GM21528 (cell line): ENCODE measurements around the gene ETV3L.
A peak's percentile ranks its signal among the peaks of the same experiment; 100 is the strongest.
"Not testable (repeated sequence)": the region's sequence is repeated elsewhere in the genome, so short reads cannot be mapped to it uniquely, and the experiment has no call there.

ENCODE experiments used
- ATAC-seq: cut with Tn5 transposase; IDR thresholded peaks from one replicate; pipeline ENCODE4 v1.9.1; 2021; ENCODE audit warnings: mild to moderate bottlenecking, moderate library complexity; ENCODE audit not compliant: unreplicated experiment, low FRiP score

Gene ETV3L

DNA sequence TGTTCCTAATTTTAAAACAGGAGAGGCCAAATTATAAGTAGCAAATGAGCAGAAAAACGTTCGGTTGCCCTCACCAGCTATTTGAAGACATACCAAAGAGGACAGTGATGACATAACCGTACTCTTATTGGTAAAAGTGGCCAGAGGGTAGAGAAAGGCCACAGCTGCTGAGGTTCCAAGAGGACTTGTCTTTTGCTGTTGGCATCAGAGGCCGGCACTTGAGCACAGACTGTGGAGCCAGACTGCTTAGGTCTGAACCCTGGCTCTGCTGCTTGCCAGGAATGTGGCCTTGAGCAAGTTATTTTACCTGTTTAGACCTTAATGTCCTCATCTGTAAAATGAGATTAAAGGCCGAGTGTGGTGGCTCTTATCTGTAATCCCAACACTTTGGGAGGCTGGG is 14.9 kb downstream of the ETV3L start:
- no peak for ATAC-seq

DNA sequence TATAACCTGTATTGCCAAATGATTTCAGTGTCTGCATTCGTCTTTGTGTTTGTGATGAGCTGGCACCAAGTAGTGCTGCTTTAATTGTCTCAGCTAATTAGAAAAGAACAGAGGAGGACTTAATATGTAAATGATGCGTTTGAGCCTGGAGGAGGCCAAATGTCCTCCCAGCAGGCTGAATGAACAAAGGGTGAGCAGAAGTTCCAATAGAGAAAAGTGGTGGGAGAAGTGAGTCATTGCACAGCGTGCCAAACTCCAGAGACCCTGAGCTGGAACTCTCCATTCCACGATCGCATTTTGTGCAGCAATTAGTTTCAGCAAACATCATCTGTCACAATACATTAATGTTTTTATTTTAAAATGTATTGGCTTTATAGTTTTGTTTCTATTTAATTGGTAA is 17.9 kb downstream of the ETV3L start:
- ATAC-seq: no peak

DNA sequence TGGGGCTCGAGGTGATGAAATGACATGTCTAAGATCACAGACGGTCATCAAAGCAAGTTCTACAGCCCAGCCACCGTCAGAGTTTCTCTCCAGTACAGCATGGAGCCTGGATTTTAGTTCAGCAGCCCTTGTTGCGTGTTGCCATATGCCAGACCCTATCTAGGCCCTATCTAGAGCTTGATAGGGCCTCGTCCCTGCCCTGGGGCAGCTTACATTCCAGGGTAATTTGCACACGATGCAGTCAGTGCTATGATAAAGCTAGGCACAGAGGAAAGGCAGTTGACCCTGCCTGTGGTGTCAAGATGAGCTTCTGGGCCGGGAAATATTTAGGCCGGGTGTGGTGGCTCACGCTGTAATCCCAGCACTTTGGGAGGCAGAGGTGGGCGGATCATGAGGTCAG is 18.9 kb downstream of the ETV3L start:
- ATAC-seq: no peak

DNA sequence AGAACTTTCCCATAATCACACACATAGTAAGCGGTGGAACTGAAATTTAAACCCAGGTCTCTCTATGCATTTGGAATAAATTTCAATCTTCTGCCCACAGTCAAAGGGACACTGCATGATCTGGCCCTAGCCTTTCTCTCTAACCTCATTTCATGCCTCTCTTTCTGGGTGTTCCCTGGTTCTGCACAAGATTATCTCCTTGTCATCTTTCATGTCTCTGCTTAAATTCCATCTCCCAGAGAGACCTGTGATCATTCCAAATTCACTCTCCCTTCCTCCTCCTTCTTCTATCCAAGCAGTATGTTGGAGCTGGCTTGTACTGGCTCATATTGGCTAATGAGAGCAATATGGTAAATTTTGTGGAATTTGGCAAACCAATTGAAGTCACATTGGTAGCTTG is 22.2 kb downstream of the ETV3L start:
- no peak for ATAC-seq

DNA sequence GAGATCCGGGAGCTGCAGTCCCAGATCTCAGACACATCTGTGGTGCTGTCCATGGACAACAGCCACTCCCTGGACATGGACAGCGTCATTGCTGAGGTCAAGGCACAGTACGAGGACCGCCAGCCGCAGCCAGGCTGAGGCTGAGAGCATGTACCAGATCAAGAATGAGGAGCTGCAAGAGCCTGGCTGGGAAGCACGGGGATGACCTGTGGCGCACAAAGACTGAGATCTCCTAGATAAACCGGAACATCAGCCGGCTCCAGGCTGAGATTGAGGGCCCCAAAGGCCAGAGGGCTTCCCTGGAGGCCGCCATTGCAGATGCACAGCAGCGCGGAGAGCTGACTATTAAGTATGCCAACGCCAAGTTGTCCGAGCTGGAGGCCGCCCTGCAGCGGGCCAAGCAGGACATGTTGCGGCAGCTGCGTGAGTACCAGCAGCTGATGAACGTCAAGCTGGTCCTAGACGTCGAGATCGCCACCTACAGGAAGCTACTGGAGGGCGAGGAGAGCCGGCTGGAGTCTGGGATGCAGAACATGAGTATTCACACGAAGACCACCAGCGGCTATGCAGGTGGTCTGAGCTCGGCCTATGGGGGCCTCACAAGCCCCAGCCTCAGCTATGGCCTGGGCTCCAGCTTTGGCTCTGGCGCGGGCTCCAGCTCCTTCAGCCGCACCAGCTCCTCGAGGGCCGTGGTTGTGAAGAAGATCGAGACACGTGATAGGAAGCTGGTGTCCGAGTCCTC is 25.5 kb downstream of the ETV3L start:
- ATAC-seq: no peak

DNA sequence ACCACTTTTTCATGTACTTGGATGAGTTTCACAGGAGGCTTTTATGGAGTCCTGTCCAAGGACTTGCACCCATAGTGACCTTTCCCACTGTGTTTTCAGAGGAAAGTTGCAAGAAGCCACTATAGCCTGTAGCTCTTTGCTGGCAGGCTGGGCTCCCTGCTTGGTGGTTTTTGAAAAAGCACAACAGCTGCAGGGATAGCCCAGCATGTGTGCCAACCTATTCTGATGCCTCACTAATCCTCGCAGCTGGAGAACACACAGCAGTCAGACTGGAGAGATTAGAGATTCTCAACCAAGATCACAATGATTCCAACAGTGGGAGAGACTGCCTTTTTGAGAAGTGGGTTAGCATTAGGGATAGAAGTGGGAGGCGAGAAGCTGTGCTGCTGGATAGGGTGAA is 30.0 kb downstream of the ETV3L start:
- ATAC-seq: no peak

DNA sequence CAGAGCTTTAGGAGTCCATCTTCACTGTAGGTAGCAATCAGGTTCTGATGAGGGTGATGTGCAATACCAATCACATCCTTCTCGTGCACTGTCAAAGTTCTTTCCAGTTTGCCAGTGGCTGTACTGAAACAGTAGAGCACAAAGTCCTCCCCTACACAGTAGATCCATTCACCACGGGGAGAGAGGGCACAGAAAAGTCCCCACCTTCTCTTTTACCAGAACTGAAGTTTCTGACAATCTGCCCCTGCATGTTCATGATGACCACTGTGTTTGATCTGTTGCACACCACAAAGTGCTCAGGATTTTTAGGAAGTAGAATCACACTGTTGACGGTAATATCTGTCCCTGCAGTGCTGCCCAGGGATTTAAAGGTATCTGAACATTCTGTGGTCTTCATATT is 40.4 kb downstream of the ETV3L start:
- not testable (repeated sequence) for ATAC-seq

DNA sequence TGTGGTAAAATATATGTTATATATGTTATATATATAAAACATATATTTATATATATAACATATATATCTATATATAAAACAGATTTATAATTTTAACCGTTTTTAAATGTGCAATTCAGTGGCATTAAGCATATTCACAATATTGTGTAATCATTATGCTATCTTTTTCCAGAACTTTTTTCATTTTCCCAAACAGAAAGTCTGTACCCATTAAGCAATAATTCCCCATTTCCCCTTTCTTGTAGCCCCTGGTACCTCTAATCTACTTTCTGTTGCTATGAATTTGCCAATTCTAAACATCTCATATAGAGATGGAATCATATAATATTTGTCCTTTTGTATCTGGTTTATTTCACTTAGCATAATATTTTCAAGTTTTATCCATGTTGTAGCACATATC is 43.3 kb downstream of the ETV3L start:
- ATAC-seq: no peak

DNA sequence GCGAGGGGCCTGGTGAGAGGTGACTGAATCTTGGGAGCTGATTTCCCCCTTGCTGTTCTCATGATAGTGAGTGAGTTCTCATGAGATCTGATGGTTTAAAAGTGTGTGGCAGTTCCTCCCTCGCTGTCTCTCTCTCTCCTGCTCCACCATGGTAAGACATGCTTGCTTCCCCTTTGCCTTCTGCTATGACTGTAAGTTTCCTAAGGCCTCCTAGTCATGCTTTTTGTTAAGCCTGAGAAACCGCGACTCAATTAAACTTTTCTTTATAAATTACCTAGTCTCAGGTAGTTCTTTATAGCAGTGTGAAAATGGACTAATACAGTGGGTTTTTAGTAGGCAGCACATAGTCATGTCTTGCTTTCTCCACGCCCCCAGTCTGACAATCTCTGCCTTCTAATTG is 43.9 kb downstream of the ETV3L start:
- not testable (repeated sequence) for ATAC-seq

DNA sequence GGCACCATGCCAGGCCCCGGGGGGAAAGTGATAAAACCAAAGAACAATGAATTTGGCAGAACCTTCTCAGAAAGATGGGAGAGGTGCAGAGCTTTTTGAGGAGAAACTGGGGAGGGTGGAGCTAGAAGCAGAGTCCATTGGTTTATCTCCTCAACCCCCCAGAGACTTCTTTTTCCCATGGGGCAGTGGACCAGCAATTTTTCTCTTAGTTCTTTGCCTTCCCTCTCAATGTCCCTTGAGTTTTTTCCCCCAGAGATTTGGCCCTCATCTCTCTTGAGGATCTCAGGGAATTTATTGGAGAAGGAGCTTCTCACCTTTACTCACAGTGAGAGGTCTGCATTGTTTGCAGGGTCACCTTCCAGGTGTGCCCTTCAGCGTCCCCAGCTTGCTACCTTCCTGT is 48.8 kb downstream of the ETV3L start:
- ATAC-seq: no peak

DNA sequence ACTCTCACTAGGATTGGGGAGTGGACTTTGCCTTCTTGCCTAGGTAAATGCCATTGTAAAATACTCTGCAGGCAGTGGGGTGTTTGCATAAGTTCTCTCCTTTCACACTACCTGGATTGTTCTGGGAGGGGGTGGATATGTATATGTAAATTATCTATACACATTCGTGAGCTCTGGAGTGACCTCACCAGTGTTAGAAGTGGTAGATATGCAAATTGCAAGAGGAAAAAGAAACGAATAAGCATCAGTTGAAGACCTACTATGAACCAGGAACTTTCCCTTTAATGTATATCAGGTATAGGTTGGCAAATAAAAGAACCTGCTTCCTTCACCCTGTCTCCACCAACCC is 52.6 kb downstream of the ETV3L start:
- no peak for ATAC-seq

DNA sequence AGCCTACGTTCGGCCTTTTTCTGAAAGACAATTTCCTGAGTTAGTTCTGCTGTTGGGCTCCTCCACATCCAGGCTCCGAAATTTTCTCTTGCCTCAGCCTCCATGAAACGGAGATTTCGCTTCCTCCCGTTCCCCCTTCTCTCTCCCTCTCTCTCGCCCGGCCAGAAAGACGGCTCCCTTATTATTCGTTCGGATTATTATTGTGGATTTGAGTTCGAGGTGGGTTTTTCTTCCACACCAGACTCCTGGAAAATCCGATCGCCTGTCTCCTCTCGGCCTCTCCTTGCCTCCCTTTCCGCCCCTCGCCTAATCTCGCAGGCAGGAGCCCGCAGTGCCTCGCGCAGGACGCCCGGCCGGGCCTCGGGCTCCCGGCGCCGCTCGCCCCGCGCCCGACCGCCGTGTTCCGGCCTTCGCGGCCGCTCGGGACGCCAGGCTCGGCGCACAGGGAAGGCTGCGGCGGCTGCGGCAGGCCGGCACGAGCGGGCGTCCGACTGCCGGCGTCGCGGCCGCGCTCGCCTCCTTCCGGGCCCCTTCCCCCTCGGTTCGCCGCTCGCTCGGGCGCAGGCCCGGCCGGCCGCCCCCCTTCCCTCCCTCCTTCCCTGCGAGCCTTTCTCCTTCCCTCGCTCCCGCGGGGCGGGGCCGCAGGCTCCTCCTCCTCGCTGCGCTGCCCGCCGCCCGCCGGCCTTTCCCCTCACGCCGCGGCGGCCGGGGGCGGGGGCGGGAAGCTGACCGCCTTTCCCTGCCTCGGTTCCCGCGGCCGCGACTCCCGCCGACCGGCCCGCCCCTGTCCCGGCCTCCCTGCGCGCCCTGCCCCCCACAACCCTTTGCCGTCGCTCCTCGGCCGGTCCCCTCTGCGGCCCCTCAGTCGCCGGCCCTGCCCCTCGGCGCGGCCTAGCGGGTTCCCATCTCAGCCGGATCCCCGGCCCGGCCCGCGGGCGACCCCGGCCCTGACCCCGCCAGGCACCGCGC is 54.1 kb downstream of the ETV3L start, which contains the start of gene ARHGEF11:
Gene ARHGEF11, minus strand, starts transcription at position 493 of the 969 bp plus-strand sequence. CDS start 1,412 bp downstream, outside the sequence.
- ATAC-seq: peak; percentile 54

DNA sequence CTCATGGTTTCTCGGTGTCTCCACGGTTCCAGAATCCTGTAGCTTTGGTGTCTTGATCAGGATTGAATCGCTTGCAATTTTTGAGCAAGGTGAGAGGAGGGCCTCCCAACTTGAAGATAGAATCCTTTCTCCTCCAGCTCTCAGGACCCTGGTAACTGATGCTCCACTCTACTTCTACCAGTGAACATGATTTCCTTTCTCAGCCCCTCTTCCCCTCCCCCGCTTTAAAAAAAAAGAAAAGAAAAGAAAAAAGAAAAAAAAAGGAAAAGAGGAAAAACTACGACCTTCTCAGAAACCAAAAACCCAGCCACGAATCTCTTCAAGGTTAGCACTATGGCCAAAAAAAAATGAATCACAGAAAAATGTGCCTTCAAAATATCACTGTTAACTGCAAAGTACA is 55.3 kb downstream of the ETV3L start:
- no peak for ATAC-seq

DNA sequence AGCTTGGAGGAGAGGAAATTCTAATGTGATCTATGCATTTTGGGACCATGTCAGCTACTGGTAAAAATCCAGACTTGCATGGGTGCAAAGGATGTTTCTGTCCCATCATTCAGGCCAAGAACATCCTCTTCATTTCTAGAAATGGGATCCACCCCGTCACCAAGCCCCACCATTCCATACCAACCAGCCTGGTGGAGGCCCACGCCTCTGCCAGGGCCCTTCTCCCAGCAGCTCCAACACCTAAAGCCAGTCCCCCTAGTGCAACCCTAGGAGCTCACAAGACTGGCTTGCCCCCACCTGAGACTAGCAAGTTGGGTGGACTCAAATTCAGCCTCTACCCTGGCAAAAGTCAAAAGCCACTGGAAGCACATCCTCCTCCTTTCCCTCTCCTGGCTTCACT is 55.9 kb downstream of the ETV3L start:
- no peak for ATAC-seq

DNA sequence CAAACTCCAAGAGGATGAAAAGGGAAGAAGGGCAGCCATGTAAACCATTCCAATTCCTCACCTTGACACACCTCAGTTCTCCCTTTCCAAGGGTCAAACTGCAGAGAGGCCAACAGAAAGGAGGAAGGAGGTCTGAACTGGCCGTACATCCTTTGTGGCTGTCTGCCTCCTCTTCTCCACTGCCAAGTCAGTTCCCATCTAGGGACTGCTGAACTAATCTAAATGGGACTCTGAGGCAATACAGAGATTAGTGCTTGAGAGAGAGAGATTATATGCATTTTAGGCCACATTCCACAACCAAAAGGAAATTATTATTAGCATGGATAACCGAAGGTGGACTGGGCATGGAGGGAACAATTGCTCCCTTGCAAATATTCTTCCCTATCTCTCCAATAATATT is 56.8 kb downstream of the ETV3L start:
- ATAC-seq: no peak
